Stimulated activated CD8-positive, alpha-beta memory T cell treated with anti-CD3 and anti-CD28 coated beads, Interleukin-7, amount 100 ng/mL, for 24 hours (primary cell): ENCODE measurements around the gene OBI1.

Source experiments
- DNase-seq: peaks from one replicate; pipeline ENCODE4 v3.0.0-alpha.2; 2020; ENCODE audit warnings: low read depth

Gene OBI1

DNA sequence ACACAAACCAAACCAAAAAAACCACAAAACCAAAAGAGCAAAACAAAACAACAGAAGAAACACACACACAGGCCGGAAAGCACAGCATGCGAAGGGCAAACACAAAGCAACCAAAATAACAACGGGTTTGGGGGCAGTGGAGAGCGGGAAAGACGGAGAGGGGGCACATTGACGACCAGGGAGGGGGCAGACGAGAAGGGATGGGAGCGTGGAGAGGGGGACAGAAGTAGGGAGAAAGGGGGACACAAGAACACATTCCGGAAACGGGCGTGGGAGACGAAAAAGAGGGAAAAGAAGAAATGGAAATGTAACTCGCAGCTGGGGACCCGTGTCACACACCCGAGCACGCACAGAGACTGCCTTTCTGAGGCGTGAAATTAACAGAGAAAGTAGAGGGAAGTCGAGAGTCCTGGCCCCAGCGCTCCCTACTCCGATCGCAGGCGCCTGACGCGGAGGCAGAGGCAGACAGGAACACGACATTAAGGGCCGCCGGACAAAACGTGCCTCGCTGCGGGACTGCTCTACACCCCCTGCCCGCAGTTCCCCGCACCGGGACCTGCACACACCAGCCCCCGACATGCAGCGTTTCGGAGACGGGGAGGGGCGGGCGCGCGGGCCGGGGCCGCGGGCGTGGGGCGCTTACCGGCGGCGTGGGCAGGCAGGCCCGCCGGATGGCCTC, 56.3 kb downstream of the OBI1 start:
- DNase-seq = no peak

DNA sequence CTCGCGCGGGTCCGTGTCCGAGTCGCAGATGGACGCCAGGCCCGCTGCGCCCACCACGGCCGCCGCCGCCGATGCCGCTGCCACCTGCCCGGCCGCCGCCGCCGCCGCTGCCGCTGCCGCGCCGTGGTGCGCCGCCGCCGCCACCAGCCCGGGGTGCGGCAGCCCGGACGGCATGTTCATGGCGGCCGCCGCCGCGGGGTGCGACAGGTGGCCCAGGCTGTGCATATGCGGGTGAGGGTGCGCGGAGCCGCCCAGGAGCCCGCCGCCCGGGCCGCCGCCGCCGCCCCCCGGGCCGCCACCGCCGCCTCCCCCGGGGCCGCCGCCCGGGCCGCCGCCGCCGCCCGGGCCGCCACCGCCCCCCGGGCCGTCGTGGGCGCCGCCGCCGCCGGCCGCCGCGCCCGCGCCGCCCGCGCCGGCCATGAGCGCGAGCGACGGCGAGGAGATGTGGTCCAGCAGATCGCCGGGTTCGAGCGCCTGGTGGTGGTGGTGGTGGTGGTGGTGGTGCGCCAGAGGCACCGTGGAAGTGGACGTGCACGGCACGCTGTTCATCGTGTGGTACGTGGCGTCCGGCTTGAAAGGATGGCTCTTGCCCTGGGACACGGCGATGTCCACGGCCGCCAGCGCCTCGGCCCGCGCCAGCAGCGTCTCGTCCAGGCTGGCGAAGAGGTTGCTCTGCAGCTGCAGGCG, 56.9 kb downstream of the OBI1 start:
- no peak for DNase-seq

- no peak for DNase-seq
Measured at GRCh38 chr13:78601124-78601873, 57.7 kb downstream of the OBI1 start.

DNA sequence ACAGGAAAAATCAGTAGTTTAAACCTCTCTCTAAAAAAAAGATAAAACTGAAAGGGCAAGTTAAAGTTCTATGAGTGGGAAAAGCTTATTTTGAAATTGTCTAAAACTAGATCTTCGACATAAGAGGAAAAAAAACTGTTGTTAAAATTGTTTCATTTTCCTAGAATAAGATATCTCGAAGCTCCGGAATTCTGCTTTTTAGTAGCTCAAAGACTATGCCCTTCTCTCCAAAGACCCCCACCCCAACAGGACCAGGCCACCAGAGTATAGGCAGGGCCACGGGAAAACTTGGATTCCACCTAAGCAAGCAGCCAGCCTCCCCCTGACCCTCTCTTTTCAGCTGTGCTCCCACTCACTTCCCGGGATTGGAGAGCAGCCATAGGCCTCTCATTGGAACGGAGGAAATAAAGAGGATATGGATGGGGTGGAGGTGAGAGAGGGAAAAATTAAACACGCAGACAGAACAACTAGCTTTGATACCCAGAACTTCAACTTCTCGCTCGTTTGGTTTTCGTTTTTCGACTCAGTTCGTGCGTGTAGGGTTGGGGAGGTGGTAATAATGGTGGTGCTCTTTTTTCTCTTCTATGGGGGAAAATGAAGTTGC, 58.6 kb downstream of the OBI1 start:
- no peak for DNase-seq

GRCh38 chr13:78599645-78600279, 59.2 kb downstream of the OBI1 start:
- no peak for DNase-seq

DNA sequence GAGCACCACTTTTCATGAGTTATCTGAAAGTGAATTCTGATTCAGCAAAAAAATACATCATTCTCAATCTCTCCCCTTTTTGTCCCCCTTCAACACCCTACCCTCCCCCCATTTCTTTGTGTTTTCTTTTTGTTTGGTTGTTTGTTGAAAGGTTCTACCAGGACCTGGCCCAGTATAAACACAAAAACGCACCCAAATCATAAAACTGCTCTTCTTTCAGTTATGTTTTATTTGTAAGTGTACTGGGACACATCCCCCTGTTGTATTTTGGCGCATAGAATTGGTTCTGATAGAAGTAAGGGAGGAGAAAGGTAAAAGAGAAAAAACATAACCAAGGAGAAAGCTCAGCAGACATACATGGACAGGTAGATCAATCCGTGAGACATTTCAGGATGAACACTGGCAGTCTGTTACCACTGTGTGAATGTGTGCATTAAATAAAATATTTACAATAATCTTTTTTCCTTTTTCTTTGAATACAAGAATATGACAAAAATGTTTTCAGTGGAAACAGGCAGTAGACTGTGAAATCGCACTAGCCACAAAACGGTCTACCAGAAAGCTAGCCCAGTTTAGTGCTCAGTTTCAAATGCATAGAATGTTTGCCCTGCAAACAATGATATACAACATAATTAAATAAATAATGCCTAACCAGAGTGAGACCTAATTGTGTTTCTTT, 59.9 kb downstream of the OBI1 start:
- no peak for DNase-seq

GRCh38 chr13:78598116-78598781, 60.7 kb downstream of the OBI1 start:
- DNase-seq = no peak

GRCh38 chr13:78597602-78597932, 61.4 kb downstream of the OBI1 start:
- no peak for DNase-seq

DNA sequence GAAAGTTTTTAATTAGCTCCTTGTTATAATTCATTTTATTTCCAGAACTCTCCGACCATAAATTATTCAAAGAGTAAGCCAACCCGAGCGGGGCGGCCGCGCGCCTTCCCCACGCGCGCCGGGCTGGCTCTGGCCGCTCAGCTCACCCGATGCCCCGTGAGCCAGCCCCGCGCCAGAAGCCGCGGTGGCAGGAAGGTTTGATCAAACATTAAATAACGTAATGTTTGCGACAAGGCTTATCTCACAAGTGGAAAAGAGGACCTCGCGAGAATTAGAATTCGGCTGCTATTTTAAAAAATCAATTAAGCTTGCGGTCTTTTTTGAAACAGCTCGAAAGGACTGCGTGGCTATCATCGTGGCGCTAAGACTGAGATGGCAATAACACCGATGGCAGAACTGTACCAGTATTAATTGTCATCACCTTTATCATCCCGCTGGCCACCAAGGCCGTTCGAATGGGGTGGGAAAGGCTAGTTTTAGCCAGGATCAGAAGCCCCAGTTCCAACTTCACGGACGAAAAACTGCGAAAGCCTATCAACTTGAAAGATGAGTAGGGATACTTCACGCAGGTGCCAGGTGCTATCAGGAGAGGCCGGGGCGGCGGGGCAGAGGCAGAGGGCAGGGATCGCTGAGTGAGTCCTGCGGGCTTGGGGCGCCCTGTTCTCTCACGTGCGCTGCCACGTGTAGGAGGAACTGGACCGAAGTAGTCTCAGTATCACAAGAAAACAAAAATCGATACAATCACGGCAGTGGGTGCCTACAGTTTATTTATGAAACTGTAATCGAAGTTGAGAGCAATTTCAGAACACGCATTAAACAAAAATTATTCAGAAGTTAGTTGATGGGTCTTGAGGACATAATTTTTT, 62.0 kb downstream of the OBI1 start:
- DNase-seq = no peak

GRCh38 chr13:78596399-78596735, 62.6 kb downstream of the OBI1 start:
- DNase-seq = no peak

- DNase-seq = no peak
Measured at GRCh38 chr13:78595495-78596398, 63.2 kb downstream of the OBI1 start.

GRCh38 chr13:78594456-78594975, 64.4 kb downstream of the OBI1 start:
- DNase-seq = no peak

DNA sequence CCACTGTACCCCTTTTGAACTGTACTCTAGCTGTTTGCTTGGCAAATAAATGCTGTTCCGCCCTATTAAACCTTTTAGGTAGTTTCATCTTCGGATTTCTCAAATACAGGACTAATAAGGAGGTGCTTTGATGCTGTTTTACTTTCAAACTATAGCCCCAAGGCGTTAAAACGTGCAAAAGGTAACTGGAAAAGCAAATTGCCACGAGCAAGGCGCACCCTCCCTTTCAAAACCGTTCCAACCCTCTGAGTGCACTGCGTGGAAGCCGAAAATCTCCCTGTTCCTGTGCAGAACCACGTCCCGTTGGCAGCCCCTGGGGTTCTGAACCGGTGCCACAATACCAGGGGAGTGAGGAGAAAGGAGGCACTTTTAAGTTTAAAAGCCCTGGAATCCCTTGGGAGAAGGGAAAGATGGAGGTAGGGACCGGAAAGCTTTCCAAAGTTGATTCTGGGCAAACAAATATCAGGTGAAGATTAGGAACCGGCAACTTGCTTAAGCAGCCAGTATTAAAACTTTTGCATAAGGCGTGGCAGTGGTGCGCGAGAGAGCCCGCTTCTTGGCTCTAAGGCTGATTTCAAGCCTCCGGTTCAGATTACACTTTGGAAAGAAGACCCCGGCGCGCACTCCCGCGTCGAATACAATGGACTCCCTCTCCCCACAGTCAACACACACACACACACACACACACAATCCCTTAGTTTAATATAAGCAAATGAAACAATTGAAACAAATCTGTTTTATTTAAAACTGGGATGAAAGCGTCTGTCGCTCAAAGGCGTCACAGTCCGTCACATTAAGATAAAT, 65.1 kb downstream of the OBI1 start:
- no peak for DNase-seq

- DNase-seq = no peak
Measured at GRCh38 chr13:78593129-78593528, 65.8 kb downstream of the OBI1 start.

- no peak for DNase-seq
Measured at GRCh38 chr13:78592584-78592983, 66.4 kb downstream of the OBI1 start.

DNA sequence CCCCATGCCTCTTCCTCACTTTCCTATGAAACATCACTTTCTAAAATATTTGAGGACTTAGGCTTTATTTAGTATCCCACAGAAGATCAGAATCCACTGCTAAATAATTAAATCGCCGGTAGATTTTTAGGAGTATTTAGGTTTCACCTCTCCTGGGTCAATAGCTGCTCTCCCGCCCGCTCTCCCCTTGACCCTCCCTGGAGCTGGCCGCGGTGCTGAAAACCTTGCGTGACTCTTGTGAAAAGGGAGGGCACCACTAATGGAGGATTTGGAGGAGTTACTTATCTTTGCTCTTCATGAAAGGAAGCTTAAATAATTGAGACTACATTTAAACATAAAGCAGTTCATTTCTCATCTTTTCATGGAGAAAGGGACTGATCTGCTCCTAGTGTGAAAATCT, 69.7 kb downstream of the OBI1 start:
- no peak for DNase-seq

- no peak for DNase-seq
Measured at GRCh38 chr13:78587395-78587794, 71.6 kb downstream of the OBI1 start.

DNA sequence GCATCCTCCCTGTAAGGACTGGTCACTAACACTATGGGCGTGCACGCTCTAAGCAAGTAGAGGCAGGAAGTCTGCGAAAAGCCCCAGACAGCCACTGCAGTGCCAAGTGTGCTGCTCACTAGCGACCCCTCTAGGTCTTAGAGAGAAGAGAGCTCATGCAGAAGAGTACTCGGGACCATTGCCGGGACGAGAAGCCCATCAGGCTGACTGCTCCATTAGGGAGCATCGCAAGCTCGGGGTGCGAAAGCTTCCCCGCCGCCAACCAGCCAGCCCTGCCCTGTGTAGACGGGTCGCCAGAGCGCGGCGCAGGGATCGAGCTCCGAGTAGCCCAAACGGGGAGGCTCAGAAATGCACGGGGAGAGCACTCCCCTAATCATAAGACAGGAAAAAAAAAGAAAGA, 72.2 kb downstream of the OBI1 start:
- no peak for DNase-seq
